GM23338 (cell line): ENCODE measurements around the gene OXLD1.

Experiments
- CREB1 ChIP-seq: fragments of 250-450 bp; sonication (Bioruptor Pico); IDR thresholded peaks from 2 replicates; pipeline ENCODE4 v1.5.0; 2020; ENCODE audit warnings: low read depth, mild to moderate bottlenecking, moderate library complexity
- ETS1 ChIP-seq: IDR thresholded peaks from 2 replicates; pipeline ENCODE4 v1.6.1; 2016; ENCODE audit warnings: antibody characterized with exemption
- EZH2 ChIP-seq: fragments of 200-600 bp; sonication (generic); IDR thresholded peaks from one replicate; pipeline ENCODE4 v1.8.0; 2017; ENCODE audit warnings: antibody characterized with exemption, mild to moderate bottlenecking, low read depth; ENCODE audit not compliant: unreplicated experiment
- EZH2phosphoT487 ChIP-seq: fragments of 200-600 bp; sonication (generic); IDR thresholded peaks from one replicate; pipeline ENCODE4 v1.8.1; 2018; ENCODE audit warnings: antibody characterized with exemption; ENCODE audit not compliant: unreplicated experiment
- JUNB ChIP-seq: IDR thresholded peaks from one replicate; pipeline ENCODE4 v1.6.1; 2016; ENCODE audit warnings: antibody characterized with exemption; ENCODE audit not compliant: unreplicated experiment
- POLR2AphosphoS5 ChIP-seq: IDR thresholded peaks from 2 replicates; pipeline ENCODE4 v1.6.1; 2016; ENCODE audit warnings: antibody characterized with exemption, low read depth
- REST ChIP-seq: IDR thresholded peaks from one replicate; pipeline ENCODE4 v1.6.1; 2018; ENCODE audit warnings: antibody characterized with exemption; ENCODE audit not compliant: unreplicated experiment
- TF ChIP-seq, protein P1 (sequence below): fragments of 250-450 bp; sonication (Bioruptor Pico); IDR thresholded peaks from 2 replicates; pipeline ENCODE4 v1.5.0; 2020; ENCODE audit warnings: mild to moderate bottlenecking, moderate library complexity
- TF ChIP-seq, protein P2 (sequence below), 2 experiments: fragments of 200-600 bp in 1 of 2; sonication (generic) in 1 of 2; conservative IDR thresholded peaks; 2 replicates each; pipeline versions ENCODE4 v1.5.1 to v1.6.1; 2016 to 2017; ENCODE audit warnings: antibody characterized with exemption in 2 of 2, low read depth in 2 of 2, mild to moderate bottlenecking in 2 of 2, moderate library complexity in 1 of 2

GRCh38 chr17:81680150-81680549, 13.7 kb upstream of the OXLD1 start:
- TF ChIP-seq EZH2, result no peak
- TF ChIP-seq POLR2AphosphoS5, result no peak
- TF ChIP-seq REST, result no peak
- TF ChIP-seq, protein P1, sequence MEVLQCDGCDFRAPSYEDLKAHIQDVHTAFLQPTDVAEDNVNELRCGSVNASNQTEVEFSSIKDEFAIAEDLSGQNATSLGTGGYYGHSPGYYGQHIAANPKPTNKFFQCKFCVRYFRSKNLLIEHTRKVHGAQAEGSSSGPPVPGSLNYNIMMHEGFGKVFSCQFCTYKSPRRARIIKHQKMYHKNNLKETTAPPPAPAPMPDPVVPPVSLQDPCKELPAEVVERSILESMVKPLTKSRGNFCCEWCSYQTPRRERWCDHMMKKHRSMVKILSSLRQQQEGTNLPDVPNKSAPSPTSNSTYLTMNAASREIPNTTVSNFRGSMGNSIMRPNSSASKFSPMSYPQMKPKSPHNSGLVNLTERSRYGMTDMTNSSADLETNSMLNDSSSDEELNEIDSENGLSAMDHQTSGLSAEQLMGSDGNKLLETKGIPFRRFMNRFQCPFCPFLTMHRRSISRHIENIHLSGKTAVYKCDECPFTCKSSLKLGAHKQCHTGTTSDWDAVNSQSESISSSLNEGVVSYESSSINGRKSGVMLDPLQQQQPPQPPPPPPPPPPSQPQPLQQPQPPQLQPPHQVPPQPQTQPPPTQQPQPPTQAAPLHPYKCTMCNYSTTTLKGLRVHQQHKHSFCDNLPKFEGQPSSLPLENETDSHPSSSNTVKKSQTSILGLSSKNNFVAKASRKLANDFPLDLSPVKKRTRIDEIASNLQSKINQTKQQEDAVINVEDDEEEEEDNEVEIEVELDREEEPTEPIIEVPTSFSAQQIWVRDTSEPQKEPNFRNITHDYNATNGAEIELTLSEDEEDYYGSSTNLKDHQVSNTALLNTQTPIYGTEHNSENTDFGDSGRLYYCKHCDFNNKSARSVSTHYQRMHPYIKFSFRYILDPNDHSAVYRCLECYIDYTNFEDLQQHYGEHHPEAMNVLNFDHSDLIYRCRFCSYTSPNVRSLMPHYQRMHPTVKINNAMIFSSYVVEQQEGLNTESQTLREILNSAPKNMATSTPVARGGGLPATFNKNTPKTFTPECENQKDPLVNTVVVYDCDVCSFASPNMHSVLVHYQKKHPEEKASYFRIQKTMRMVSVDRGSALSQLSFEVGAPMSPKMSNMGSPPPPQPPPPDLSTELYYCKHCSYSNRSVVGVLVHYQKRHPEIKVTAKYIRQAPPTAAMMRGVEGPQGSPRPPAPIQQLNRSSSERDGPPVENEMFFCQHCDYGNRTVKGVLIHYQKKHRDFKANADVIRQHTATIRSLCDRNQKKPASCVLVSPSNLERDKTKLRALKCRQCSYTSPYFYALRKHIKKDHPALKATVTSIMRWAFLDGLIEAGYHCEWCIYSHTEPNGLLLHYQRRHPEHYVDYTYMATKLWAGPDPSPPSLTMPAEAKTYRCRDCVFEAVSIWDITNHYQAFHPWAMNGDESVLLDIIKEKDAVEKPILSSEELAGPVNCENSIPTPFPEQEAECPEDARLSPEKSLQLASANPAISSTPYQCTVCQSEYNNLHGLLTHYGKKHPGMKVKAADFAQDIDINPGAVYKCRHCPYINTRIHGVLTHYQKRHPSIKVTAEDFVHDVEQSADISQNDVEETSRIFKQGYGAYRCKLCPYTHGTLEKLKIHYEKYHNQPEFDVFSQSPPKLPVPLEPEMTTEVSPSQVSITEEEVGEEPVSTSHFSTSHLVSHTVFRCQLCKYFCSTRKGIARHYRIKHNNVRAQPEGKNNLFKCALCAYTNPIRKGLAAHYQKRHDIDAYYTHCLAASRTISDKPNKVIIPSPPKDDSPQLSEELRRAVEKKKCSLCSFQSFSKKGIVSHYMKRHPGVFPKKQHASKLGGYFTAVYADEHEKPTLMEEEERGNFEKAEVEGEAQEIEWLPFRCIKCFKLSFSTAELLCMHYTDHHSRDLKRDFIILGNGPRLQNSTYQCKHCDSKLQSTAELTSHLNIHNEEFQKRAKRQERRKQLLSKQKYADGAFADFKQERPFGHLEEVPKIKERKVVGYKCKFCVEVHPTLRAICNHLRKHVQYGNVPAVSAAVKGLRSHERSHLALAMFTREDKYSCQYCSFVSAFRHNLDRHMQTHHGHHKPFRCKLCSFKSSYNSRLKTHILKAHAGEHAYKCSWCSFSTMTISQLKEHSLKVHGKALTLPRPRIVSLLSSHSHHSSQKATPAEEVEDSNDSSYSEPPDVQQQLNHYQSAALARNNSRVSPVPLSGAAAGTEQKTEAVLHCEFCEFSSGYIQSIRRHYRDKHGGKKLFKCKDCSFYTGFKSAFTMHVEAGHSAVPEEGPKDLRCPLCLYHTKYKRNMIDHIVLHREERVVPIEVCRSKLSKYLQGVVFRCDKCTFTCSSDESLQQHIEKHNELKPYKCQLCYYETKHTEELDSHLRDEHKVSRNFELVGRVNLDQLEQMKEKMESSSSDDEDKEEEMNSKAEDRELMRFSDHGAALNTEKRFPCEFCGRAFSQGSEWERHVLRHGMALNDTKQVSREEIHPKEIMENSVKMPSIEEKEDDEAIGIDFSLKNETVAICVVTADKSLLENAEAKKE (CRISPR knock-in tag), result no peak
- TF ChIP-seq, protein P2, sequence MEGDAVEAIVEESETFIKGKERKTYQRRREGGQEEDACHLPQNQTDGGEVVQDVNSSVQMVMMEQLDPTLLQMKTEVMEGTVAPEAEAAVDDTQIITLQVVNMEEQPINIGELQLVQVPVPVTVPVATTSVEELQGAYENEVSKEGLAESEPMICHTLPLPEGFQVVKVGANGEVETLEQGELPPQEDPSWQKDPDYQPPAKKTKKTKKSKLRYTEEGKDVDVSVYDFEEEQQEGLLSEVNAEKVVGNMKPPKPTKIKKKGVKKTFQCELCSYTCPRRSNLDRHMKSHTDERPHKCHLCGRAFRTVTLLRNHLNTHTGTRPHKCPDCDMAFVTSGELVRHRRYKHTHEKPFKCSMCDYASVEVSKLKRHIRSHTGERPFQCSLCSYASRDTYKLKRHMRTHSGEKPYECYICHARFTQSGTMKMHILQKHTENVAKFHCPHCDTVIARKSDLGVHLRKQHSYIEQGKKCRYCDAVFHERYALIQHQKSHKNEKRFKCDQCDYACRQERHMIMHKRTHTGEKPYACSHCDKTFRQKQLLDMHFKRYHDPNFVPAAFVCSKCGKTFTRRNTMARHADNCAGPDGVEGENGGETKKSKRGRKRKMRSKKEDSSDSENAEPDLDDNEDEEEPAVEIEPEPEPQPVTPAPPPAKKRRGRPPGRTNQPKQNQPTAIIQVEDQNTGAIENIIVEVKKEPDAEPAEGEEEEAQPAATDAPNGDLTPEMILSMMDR (conservative IDR thresholded peaks at IDR 0.05; ENCODE audit: low read depth in 2 of 2), result no peak
- no peak for TF ChIP-seq ETS1
- TF ChIP-seq JUNB, result no peak
- no peak for TF ChIP-seq EZH2phosphoT487
- no peak for TF ChIP-seq CREB1 (CRISPR knock-in tag)
